ENCODE data around the gene TOR1AIP1. TPM values are rescaled to one million over a fixed set of nuclear protein-coding genes. Genes with fewer than 3 reads are reported as not detected.

TOR1AIP1 gene
- total RNA-seq, 1 donor from 2014 or later = 42.6 TPM

GRCh38 chr1:179911812-179912211 lies 29.7 kb downstream of the TOR1AIP1 start:
- no peak for DNase-seq (ENCODE audit: low spot score)
- Mint-ChIP-seq H3K4me3 (ENCODE audit: unreplicated experiment) (no peak overlapping the region), H3K9me3 (ENCODE audit: low read depth) (no peaks in the 10 kb centered on the region), H3K4me1 (ENCODE audit: low read depth) (no peaks in the 10 kb centered on the region), H3K36me3 (ENCODE audit: low read depth) (peaks cover 23% of the 10 kb centered on the region), H3K27ac (ENCODE audit: unreplicated experiment) (no peak overlapping the region), H3K27me3 (ENCODE audit: low read depth) (no peaks in the 10 kb centered on the region)
- TF ChIP-seq CTCF (IDR thresholded peaks at IDR 0.05) = no peak

- DNase-seq (ENCODE audit: low spot score) = no peak
- no peaks in the 10 kb centered on the region for H3K27me3 Mint-ChIP-seq (ENCODE audit: low read depth)
- no peaks in the 10 kb centered on the region for H3K9me3 Mint-ChIP-seq (ENCODE audit: low read depth)
- H3K4me1 Mint-ChIP-seq (ENCODE audit: low read depth) = no peaks in the 10 kb centered on the region
- H3K4me3 Mint-ChIP-seq (ENCODE audit: unreplicated experiment) = no peak overlapping the region
- peaks cover 31% of the 10 kb centered on the region for H3K36me3 Mint-ChIP-seq (ENCODE audit: low read depth)
- TF ChIP-seq CTCF (IDR thresholded peaks at IDR 0.05) = no peak
- no peak overlapping the region for H3K27ac Mint-ChIP-seq (ENCODE audit: unreplicated experiment)
These were observed 35.7 kb downstream of the TOR1AIP1 start for GRCh38 chr1:179917601-179918429.

- Mint-ChIP-seq H3K9me3 (ENCODE audit: low read depth) (no peaks in the 10 kb centered on the region), H3K4me3 (ENCODE audit: unreplicated experiment) (no peak overlapping the region), H3K27me3 (ENCODE audit: low read depth) (no peaks in the 10 kb centered on the region), H3K36me3 (ENCODE audit: low read depth) (peaks cover 21% of the 10 kb centered on the region), H3K4me1 (ENCODE audit: low read depth) (no peaks in the 10 kb centered on the region), H3K27ac (ENCODE audit: unreplicated experiment) (no peak overlapping the region)
- DNase-seq (ENCODE audit: low spot score) = no peak
- no peak for TF ChIP-seq CTCF (IDR thresholded peaks at IDR 0.05)
These were observed 39.4 kb downstream of the TOR1AIP1 start for GRCh38 chr1:179921472-179921871.

- no peak for DNase-seq (ENCODE audit: low spot score)
- no peak for TF ChIP-seq CTCF (IDR thresholded peaks at IDR 0.05)
- Mint-ChIP-seq H3K27ac (ENCODE audit: unreplicated experiment) (no peak overlapping the region), H3K36me3 (ENCODE audit: low read depth) (peaks cover 20% of the 10 kb centered on the region), H3K4me1 (ENCODE audit: low read depth) (no peaks in the 10 kb centered on the region), H3K27me3 (ENCODE audit: low read depth) (no peaks in the 10 kb centered on the region), H3K9me3 (ENCODE audit: low read depth) (no peaks in the 10 kb centered on the region), H3K4me3 (ENCODE audit: unreplicated experiment) (no peak overlapping the region)
These were observed 40.1 kb downstream of the TOR1AIP1 start for GRCh38 chr1:179921981-179922872.

- TF ChIP-seq CTCF (IDR thresholded peaks at IDR 0.05) = no peak
- H3K27ac Mint-ChIP-seq (ENCODE audit: unreplicated experiment) = no peak overlapping the region
- no peaks in the 10 kb centered on the region for H3K4me1 Mint-ChIP-seq (ENCODE audit: low read depth)
- no peaks in the 10 kb centered on the region for H3K27me3 Mint-ChIP-seq (ENCODE audit: low read depth)
- H3K36me3 Mint-ChIP-seq (ENCODE audit: low read depth) = peaks cover 12% of the 10 kb centered on the region
- no peak for DNase-seq (ENCODE audit: low spot score)
- no peaks in the 10 kb centered on the region for H3K9me3 Mint-ChIP-seq (ENCODE audit: low read depth)
- H3K4me3 Mint-ChIP-seq (ENCODE audit: unreplicated experiment) = no peak overlapping the region
These were observed 40.9 kb downstream of the TOR1AIP1 start for GRCh38 chr1:179923029-179923428.

All from chondrocyte (in vitro differentiated cells).